Esophagus squamous epithelium (tissue), 4 donors: Measurements from ENCODE around the gene SHCBP1.

Experiments
- CTCF ChIP-seq, 6 experiments: fragments of 450-650 bp in 4 of 6; fragments of 200-600 bp in 2 of 6; sonication (generic) in 2 of 6; IDR thresholded peaks; one replicate each; pipeline ENCODE4 v1.5.1; 2016 to 2019; ENCODE audit warnings: antibody characterized with exemption in 6 of 6, mild to moderate bottlenecking in 4 of 6, moderate library complexity in 4 of 6
- POLR2A ChIP-seq, 4 donors: fragments of 450-650 bp; IDR thresholded peaks; one replicate each; pipeline ENCODE4 v1.6.1; 2017; ENCODE audit warnings: antibody characterized with exemption in 4 of 4, mild to moderate bottlenecking in 4 of 4, moderate library complexity in 3 of 4

- TF ChIP-seq POLR2A (IDR thresholded peaks at IDR 0.05): no peak
- TF ChIP-seq CTCF (IDR thresholded peaks at IDR 0.05): no peak
Observed at GRCh38 chr16:46632778-46633733, 11.9 kb upstream of the SHCBP1 start.
